Body of pancreas (tissue), 4 donors: Measurements from ENCODE around the gene GRID1. TPM values are rescaled to one million over a fixed set of nuclear protein-coding genes. Genes with fewer than 3 reads are reported as not detected.

Source experiments
- ATAC-seq: fragments of 150-250 bp; one replicate; pipeline ENCODE4 v1.9.1; 2016
- DNase-seq, 4 donors: peaks; one replicate each; pipeline ENCODE4 v3.0.0-alpha.2; 2019
- H3K27ac ChIP-seq, 4 donors: fragments of 200-600 bp; sonication (generic); 1 replicate in 3 of 4; 2 replicates in 1 of 4; pipeline versions ENCODE4 v1.5.1 to v1.6.1; 2016 to 2019; ENCODE audit warnings: mild to moderate bottlenecking in 1 of 4, mixed read lengths in 1 of 4, moderate library complexity in 1 of 4
- H3K27me3 ChIP-seq, 2 donors: fragments of 200-600 bp; sonication (generic); one replicate each; pipeline ENCODE4 v1.6.0; 2016; ENCODE audit warnings: mild to moderate bottlenecking in 1 of 2
- H3K36me3 ChIP-seq, 2 donors: fragments of 200-600 bp; sonication (generic); replicated peaks in 1 of 2; 2 replicates each; pipeline ENCODE4 v1.5.1; 2016; ENCODE audit warnings: low read depth in 2 of 2; ENCODE audit not compliant: insufficient read depth in 1 of 2
- H3K4me1 ChIP-seq: fragments of 200-600 bp; sonication (generic); one replicate; pipeline ENCODE4 v1.6.0; 2016
- H3K4me3 ChIP-seq, 2 donors: fragments of 200-600 bp; sonication (generic); 1 replicate in 1 of 2; 2 replicates in 1 of 2; pipeline ENCODE4 v1.5.1; 2016 to 2019
- H3K9me3 ChIP-seq, 3 donors: fragments of 200-600 bp; sonication (generic); 1 replicate in 2 of 3; 2 replicates in 1 of 3; pipeline ENCODE4 v1.5.1; 2016
- CTCF ChIP-seq, 7 experiments: fragments of 450-650 bp in 4 of 7; fragments of 200-600 bp in 3 of 7; sonication (generic) in 3 of 7; IDR thresholded peaks; one replicate each; pipeline ENCODE4 v1.5.1; 2016 to 2019; ENCODE audit warnings: antibody characterized with exemption in 7 of 7
- POLR2A ChIP-seq, 3 donors: fragments of 450-650 bp; IDR thresholded peaks; one replicate each; pipeline ENCODE4 v1.6.1; 2016; ENCODE audit warnings: antibody characterized with exemption in 3 of 3, mild to moderate bottlenecking in 2 of 3
- WGBS, 2 donors: methylation state at CpG; one replicate each; pipeline ENCODE4 v1.1.5; 2017; 5-methylcytosine and 5-hydroxymethylcytosine counted together
- intact Hi-C: fragments of 100-400 bp; cut with DNase I; formaldehyde crosslinking; loops from one replicate; pipeline ENCODE4 v1.15.1; 2023
- total RNA-seq, 2 donors: library from RNA; depleted of rRNA; stranded (reverse); fragments of >200 nt; gene quantifications; one replicate each; pipeline ENCODE4 v1.1.0, GENCODE V29; 2016

The GRID1 gene
- total RNA-seq, 2 donors from 2014 or later = 1.0 to 1.6 TPM

DNA sequence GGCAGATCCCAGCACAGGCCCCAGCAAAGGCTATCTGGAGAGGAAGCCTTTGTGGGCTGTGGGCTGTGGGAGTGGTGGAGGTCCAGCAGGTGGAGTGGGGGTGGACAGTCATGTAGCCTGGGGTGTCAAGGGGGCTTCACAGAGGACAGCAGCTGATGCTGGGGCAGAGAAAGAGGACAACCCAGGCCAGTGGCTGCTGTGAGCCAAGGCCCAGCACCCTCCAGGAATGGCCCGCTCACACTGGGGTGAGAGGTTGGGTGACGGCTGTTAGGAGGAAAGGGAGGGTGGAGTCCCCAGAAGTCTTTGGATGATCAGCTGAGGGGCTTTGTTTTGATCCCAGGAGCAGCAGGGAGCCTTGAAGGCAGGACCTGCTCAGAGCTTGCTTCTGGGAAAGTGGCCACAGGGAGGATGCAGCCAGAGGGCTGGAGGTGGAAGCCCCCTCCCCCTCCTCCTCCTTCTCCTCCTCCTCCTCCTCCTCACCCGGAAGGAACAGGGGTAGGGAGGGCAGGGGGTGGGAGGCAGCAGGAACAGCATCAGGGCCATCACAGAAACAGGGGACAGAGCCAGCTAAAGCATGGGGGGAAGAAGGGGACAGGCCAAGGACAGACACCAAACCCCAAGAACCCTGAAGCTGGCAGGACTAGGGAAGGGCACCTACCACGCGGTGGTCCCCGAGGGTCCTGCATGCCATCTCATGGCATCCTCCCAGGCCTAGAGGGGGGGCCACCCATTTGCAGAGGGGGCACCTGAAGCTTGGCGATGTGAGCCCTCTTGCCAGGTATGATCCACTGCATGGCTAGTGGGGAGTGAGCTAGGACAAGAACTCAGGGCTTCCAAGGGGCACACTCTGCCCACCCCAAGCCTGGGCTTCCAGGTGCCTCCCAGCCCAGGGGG, 144.9 kb downstream of the GRID1 start:
- Histone ChIP-seq H3K9me3 (no peaks in the 10 kb centered on the region), H3K27me3 (no peaks in the 10 kb centered on the region), H3K27ac (no peak overlapping the region), H3K4me3 (no peak overlapping the region), H3K4me1 (no peaks in the 10 kb centered on the region), H3K36me3 (no peaks in the 10 kb centered on the region)
- ATAC-seq (no peak), DNase-seq (no peak)
- intact Hi-C loops = no loop called here
- TF ChIP-seq POLR2A (IDR thresholded peaks at IDR 0.05) (no peak), CTCF (IDR thresholded peaks at IDR 0.05) (no peak)
- WGBS, 2 donors = 68 to 69% methylated on average over 6 to 7 of the region's 7 CpGs

GRCh38 chr10:86220626-86221025, 146.0 kb downstream of the GRID1 start:
- 84 to 92% methylated on average over 5 to 6 of the region's 6 CpGs for WGBS, 2 donors
- Histone ChIP-seq H3K4me1 (no peaks in the 10 kb centered on the region), H3K9me3 (no peaks in the 10 kb centered on the region), H3K27ac (no peak overlapping the region), H3K4me3 (no peak overlapping the region), H3K27me3 (no peaks in the 10 kb centered on the region), H3K36me3 (no peaks in the 10 kb centered on the region)
- intact Hi-C loops = no loop called here
- ATAC-seq (no peak), DNase-seq (no peak)
- TF ChIP-seq POLR2A (IDR thresholded peaks at IDR 0.05) = no peak
- TF ChIP-seq CTCF (IDR thresholded peaks at IDR 0.05) = no peak

DNA sequence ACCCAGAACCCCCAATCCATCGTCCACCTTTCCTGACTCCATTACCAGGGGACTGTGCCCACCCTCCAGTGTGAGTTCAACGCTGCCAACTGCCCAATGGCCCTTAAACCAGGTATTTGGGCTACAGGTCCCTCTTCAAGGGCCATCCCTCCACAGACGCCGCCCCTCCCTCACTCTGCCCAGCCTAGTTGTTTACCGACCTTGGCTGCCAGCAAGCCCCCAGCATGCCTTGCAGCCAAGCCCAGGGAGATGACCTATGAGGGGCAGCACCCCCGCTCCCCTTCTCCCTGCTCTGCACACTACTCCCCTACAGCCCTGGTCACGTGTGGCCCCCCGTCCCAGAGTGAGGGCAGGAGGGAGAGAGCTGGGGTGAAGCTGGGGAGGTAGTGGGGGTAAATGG, 147.3 kb downstream of the GRID1 start:
- H3K4me3 ChIP-seq = no peak overlapping the region
- no peak overlapping the region for H3K27ac ChIP-seq
- no peaks in the 10 kb centered on the region for H3K36me3 ChIP-seq
- DNase-seq (no peak), ATAC-seq (no peak)
- WGBS, 2 donors = 60 to 63% methylated on average over 8 of the region's 8 CpGs
- no peaks in the 10 kb centered on the region for H3K27me3 ChIP-seq
- no peaks in the 10 kb centered on the region for H3K9me3 ChIP-seq
- no peaks in the 10 kb centered on the region for H3K4me1 ChIP-seq
- no peak for TF ChIP-seq CTCF (IDR thresholded peaks at IDR 0.05)
- TF ChIP-seq POLR2A (IDR thresholded peaks at IDR 0.05) = no peak
- intact Hi-C loops = no loop called here

DNA sequence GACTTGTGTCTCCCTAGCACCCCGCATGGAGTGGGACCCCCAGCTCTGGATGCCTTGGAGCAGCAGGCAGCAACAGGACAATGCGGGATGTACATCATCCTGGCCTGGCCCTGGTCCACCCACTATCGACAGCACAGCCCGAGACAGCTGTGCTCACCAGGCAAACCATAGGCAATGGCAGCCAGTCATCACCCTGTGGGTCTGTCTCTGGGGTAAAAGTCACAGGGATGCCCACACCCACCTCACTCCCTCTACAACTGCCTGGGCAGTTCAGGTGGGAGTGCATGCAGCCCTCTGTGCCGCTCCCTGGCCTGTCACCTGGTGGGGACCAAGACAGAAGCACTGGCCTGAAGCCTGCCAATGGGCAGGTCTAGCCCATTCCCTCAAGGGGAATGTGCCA, 147.8 kb downstream of the GRID1 start:
- Histone ChIP-seq H3K36me3 (no peaks in the 10 kb centered on the region), H3K4me1 (no peaks in the 10 kb centered on the region), H3K4me3 (no peak overlapping the region), H3K9me3 (no peaks in the 10 kb centered on the region), H3K27me3 (no peaks in the 10 kb centered on the region), H3K27ac (no peak overlapping the region)
- ATAC-seq (no peak), DNase-seq (no peak)
- intact Hi-C loops = no loop called here
- no peak for TF ChIP-seq CTCF (IDR thresholded peaks at IDR 0.05)
- TF ChIP-seq POLR2A (IDR thresholded peaks at IDR 0.05) = no peak
- 88 to 91% methylated on average over 5 of the region's 5 CpGs for WGBS, 2 donors

- intact Hi-C loops = no loop called here
- 90 to 92% methylated on average over 4 of the region's 4 CpGs for WGBS, 2 donors
- H3K36me3 ChIP-seq = no peaks in the 10 kb centered on the region
- H3K4me3 ChIP-seq = no peak overlapping the region
- no peaks in the 10 kb centered on the region for H3K27me3 ChIP-seq
- H3K27ac ChIP-seq = no peak overlapping the region
- H3K4me1 ChIP-seq = no peaks in the 10 kb centered on the region
- ATAC-seq (no peak), DNase-seq (no peak)
- H3K9me3 ChIP-seq = no peaks in the 10 kb centered on the region
- TF ChIP-seq CTCF (IDR thresholded peaks at IDR 0.05) (no peak), POLR2A (IDR thresholded peaks at IDR 0.05) (no peak)
Observed at GRCh38 chr10:86218160-86218559, 148.4 kb downstream of the GRID1 start.
